Gastrocnemius medialis (tissue), 4 donors: Measurements from ENCODE around the gene HNF4A.

ENCODE experiments used
- POLR2A ChIP-seq, 2 donors: fragments of 450-650 bp; IDR thresholded peaks; one replicate each; pipeline ENCODE4 v1.6.1; 2017; ENCODE audit warnings: antibody characterized with exemption in 2 of 2, mild to moderate bottlenecking in 2 of 2, moderate library complexity in 2 of 2
- TF ChIP-seq, protein P1 (sequence below), 5 experiments: fragments of 450-650 bp in 3 of 5; fragments of 200-600 bp in 2 of 5; sonication (generic) in 2 of 5; IDR thresholded peaks in 4 of 5; conservative IDR thresholded peaks in 1 of 5; 1 replicate in 4 of 5; 2 replicates in 1 of 5; pipeline ENCODE4 v1.5.1; 2016 to 2019; ENCODE audit warnings: antibody characterized with exemption in 5 of 5, mild to moderate bottlenecking in 3 of 5, moderate library complexity in 3 of 5

DNA sequence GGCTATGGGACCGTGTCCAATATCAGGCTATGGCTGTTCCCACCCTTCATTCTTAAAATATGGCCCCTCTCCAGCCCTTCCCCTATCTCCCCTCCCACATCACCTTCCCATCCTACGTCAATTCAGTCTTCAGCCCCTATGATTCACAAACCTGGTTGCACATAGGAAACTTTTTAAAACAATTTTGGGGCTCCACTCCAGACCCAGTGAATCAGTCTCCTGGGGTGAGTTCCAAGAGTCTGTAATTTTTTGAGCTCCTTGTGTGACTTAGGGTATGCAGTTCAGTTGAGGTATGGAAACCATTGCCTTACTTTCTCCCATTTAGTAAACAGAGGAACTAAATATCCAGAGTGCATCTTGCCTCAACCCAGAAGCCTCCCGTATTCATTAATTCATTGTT is 5.5 kb downstream of the HNF4A start:
- TF ChIP-seq POLR2A (IDR thresholded peaks at IDR 0.05) = no peak
- TF ChIP-seq, protein P1, sequence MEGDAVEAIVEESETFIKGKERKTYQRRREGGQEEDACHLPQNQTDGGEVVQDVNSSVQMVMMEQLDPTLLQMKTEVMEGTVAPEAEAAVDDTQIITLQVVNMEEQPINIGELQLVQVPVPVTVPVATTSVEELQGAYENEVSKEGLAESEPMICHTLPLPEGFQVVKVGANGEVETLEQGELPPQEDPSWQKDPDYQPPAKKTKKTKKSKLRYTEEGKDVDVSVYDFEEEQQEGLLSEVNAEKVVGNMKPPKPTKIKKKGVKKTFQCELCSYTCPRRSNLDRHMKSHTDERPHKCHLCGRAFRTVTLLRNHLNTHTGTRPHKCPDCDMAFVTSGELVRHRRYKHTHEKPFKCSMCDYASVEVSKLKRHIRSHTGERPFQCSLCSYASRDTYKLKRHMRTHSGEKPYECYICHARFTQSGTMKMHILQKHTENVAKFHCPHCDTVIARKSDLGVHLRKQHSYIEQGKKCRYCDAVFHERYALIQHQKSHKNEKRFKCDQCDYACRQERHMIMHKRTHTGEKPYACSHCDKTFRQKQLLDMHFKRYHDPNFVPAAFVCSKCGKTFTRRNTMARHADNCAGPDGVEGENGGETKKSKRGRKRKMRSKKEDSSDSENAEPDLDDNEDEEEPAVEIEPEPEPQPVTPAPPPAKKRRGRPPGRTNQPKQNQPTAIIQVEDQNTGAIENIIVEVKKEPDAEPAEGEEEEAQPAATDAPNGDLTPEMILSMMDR (IDR thresholded peaks at IDR 0.05 in 4 of 5, conservative IDR thresholded peaks at IDR 0.05 in 1 of 5) = no peak
